ENCODE results near the gene CFAP97D1.
"Not testable (repeated sequence)": the region's sequence is repeated elsewhere in the genome, so short reads cannot be mapped to it uniquely, and the experiment has no call there.

The CFAP97D1 gene

DNA sequence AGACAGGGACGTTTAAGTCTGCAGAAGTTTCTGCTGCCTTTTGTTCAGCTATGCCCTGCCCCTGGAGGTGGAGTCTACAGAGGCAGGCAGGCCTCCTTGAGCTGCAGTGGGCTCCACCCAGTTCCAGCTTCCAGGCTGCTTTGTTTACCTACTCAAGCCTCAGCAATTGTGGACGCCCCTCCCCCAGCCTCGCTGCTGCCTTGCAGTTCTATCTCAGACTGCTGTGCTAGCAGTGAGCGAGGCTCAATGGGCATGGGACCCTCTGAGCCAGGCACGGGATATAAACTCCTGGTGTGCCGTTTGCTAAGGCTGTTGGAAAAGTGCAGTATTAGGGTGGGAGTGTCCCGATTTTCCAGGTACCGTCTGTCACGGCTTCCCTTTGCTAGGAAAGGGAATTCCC is 17.8 kb downstream of the CFAP97D1 start:
- DNase-seq (ENCODE audit: low read depth, low spot score), result not testable (repeated sequence)

DNA sequence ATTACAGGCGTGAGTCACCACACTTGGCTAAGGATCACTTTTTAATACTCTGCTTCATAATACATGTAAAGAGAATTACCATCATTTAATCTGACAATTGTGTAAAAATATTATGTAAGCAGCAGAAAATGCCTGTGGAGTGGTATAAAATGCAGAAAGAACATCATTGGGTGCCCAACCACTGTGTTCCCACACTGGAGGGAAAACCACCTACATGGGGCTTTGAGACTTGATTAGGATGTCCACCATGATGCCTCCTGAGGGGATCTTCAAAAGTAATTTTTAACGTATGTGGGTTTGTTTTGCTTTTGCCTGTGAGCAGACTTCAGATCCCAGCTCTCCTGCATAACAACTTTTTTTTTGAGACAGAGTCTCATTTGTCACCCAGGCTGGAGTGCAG is 18.8 kb downstream of the CFAP97D1 start:
- no peak for DNase-seq (ENCODE audit: low read depth, low spot score)

DNA sequence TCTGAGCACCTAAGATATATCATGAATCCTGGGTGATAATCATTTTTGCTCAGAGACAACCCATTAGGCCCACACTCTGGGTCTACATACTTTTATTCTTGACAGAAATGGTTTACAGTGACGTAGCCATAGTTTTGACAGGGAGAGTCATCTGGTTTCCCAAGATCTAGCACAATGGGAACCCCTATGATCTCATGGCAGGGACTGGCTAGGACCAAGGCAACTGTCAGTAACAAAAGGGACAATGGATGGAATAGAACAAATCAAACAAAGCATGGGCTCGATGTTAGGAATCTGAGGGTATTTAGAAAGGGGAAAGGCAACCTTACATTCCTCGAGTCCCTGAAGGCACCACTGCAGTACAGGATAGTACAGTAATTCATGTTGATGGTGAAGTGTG is 20.5 kb downstream of the CFAP97D1 start:
- no peak for DNase-seq (ENCODE audit: low read depth, low spot score)

DNA sequence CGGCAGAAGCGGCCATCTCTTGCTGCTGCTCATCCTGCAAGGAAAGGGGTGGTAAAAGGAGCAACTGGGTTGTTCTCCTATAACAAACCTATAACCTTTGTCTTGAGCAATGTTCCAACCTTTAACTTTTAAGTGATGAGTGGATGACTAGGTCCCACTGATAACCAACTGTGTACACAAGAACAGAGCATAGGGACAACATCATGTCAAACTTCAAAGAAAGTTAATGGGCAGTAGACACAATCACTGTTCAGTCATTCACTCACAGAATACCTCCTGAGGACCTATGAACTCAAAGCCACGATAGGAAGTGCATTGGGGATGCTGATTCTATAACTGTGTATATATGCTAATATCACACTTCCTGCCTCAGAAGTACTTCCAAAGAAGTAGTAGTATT is 21.6 kb downstream of the CFAP97D1 start:
- DNase-seq (ENCODE audit: low read depth, low spot score), result no peak

DNA sequence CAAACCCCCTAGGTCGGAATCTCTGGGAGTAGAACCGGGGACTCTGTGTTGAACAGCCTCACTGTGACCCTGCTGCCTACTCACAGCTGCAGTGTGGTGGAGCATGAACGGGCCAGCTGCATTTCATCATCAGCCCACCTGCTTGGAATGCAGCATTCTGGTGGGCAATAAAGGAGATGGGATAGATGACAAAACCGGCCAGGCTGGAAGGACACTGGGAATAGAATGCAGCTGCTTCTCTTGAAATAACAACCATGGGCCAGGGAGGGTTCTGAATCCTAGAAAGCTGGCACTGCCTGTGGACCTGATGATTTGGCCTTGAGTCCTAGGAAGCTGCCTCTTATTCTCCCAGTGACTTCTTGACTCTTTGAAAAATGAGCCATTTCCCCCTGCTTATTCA is 23.5 kb downstream of the CFAP97D1 start:
- DNase-seq (ENCODE audit: low read depth, low spot score), result no peak

DNA sequence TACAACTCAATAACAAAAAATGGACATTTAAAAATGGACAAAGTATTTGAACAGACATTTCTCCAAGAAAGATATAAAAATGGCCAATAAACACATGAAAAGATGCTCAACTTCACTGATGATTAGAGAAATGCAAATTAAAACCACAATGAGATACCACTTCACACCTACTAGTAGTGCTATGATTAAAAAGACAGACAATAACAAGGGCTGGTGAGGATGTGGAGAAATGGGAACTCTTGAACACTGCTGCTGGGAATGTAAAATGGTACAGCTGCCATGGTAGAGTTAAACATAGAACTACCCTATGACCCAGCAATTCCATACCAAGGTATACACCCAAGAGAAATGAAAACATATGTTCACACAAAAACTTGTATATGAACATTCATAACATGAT is 24.9 kb downstream of the CFAP97D1 start:
- DNase-seq (ENCODE audit: low read depth, low spot score), result no peak

DNA sequence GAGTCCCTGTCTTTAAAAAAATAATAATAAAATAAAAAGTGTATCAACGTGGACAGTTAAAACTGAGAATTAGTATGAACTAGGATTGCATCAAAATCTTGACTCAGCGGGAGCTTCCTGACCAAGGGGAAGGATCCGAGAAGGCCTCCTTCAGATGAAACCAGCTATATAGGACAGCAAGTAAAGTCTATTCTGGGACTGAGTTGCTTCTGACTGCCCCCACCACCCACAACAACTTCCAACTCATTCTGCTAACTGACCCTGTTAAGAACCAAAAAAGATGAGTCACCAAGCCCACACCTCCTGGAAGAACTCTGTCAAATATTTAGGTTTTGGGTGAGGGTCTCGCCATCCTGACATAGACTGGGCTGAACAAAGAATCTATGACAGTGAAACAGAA is 27.8 kb downstream of the CFAP97D1 start:
- no peak for DNase-seq (ENCODE audit: low read depth, low spot score)

DNA sequence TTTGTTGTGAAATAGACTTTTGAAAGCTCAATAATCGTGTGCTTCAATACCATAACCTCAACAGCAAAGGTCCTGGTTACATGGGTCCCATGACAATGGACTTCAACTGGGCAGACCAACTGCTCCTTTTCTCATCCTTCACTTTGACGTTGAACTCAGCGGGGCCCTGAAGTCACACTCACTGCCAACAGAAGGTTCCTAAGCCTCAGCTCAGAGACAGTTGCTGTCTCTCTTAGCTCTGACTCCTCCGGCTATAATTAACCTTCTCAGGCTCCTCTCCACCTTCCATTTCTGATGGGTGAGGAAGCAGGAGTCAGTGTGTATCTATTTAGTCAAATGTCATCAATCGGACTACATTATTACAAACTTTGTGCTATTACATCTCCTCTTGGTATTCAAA is 28.9 kb downstream of the CFAP97D1 start:
- DNase-seq (ENCODE audit: low read depth, low spot score), result no peak

DNA sequence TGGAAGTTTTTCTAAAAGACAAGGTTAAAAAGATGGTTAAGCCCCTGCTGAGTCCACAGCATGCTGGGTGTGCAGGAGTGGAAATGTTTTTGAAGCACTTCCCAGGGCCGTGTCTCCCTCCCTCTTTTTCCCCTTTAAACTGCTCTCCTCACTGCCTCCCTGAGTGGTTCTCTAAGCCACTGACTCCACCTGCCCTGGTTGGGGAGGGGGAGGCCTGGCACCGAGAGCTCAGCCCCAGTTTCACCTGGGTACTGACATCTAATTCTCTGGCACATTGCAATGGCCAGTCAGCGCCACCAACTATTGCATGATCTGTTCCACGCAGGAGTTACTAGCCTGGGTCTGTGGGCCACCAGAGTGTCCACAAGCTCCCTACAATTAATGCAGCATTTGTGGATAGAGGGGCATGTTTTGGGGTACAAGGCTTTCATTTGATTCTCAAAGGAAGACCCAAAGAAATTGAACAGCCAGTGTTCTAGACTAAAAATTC is 30.0 kb downstream of the CFAP97D1 start:
- no peak for DNase-seq (ENCODE audit: low read depth, low spot score)

DNA sequence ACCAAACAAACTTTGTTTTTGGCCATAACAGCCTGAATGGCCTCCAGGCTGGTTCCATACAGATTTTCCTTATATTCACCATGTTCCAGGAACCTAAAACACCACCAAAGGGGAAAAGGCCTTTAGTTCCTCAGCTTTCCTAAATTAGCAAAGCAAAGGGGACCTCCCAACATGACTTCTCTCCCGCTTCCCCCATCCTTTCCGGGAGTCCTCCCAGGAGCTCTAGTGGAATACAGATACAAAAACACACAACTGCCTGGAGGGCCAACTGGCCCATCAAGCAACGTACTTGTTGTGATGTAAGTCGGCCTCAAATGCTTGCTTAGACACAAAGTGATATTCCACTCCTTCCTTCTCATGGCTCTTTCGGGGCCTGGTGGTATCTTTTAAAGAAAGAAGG is 30.6 kb downstream of the CFAP97D1 start:
- no peak for DNase-seq (ENCODE audit: low read depth, low spot score)

DNA sequence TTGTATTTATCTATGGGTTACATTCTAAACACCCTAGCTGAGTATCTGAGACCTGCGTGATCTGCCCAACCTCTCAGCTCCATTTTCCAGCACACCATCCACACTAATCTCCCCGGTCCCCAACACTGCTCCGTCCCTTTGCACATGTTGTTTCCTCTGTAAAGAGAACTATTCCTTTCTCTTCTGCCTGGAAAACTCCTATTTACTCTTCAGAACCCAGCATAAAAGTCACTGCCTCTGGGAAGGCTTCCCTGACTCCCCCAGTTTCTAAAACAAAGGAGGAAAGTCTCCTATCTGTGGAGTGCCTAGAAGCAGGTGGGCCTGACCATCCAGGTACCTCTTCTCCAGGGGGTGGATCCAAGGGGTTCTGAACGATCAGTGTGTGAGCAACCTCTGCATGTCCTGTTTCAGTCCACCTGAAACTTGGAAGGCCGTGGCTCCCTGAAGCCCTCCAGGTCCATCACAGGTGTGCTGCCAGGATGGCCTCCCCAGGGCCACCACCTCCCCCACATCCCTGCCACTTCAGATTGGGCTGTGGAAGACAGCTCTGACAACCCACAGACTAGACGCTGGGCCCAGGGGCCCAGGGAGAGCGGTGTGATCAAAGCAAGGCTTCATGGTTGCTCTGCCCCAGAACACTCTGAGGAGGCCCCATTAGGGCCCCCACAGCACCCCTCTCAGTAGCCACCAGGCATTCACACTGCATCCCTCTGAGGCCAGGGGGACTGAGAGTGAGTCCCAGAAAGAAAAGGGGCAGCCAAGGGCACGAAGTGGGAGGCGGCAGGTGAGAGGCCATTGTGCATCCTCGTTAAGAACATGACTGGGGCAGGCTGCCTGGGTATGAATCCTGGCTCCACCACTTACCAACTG is 32.4 kb downstream of the CFAP97D1 start:
- no peak for DNase-seq (ENCODE audit: low read depth, low spot score)

DNA sequence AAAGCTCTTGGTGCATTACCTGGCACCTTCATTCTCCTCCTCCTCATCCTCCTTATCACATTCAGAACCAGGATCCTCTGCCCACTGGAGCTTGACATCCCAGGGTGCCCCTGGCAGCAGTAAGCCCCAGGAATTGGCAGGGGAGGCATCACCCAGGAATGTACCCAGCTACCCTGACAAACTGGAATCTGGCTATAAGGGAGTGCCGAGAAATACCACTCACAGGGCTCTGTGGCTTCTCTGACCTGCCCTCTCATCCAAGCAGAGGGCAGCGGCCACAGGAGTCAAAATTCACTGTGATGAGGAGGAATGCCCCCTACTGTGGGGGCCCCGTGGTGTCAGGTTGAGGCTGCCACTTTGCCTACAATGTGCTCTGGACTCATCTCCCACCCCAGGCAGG is 33.2 kb downstream of the CFAP97D1 start:
- DNase-seq (ENCODE audit: low read depth, low spot score), result peak; percentile 17

DNA sequence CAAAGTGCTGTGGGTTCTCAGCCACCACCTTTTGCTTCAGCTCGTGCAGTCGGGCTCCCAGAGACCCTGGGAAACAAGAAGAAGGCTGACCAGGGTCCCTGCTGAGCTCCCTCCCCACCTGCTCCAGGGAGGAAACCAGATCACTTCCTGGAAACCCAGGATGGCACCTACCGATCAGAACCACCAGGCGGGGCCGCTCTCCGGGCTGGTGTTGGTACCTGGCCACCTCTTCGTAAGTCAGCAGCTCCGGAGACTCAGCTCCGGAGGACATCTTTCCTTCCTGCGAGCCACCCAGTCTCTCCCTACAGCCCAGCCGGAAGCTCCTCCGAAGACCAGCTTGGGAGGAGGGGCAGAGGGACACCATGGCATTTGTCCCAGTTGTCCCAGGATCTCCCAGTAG is 33.8 kb downstream of the CFAP97D1 start:
- DNase-seq (ENCODE audit: low read depth, low spot score), result no peak

DNA sequence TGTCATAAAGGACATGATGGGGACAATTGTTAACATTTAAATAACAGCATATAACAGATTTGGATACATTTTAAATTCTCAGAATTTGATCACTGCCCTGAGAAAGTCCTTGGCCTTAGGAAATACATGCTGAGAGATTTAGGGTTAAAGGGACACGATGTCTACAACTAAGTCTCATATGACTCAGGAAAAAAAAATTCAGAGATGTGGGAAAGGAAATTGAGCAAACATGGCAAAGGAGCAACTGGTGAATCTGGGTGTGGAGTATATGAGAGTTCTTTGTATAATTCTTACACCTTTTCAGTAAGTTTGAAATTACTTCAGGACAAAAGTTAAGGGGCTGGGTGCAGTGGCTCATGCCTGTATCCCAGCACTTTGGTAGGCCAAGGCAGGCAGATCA is 34.5 kb downstream of the CFAP97D1 start:
- peak; percentile 58 for DNase-seq (ENCODE audit: low read depth, low spot score)

DNA sequence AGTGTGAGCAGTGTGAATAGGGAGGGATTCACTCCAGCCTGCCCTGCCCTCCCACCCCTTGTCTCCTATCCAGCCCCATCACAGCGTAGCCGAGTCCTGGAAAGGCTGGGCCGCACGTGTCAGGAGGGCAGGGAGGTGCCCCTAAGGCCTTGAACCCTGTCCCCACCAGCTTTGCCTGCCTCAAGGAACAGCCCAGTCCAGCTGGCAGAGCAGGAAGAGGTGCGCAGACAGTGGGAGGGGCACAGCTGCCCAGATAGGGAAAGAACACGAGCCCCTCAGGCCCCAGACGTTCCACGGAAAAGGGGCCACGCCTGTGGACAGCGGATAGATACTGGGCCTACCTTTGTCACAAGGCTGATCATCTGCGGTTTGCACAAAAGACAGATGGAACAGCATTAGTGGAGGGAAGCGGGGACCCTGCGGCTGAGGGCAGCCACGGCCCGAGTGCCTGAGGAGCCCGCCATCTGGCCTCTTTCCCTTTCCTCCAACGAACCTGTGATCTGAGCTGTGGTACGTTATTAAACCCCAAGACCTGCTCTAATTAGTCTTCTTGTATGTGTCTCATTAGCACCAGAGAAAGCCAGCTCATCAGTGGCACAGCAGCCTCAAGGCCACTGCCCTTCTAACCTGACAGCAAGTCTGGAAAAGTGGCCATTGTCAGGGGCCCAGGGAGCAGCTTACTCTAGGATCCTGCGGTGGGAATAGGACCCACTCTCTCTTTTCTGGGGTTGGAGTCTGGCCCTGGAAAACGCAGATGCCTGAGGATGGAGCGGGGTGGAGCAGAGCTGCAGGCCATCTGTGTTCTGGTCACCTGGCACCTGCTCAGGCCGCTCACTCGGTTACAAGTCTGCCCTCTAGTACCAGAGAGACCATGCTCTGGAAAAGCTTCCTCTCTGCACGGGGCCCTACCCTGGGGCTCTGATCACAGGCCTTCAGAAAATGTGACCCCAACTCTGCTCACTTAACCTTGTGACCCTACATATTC is 36.4 kb downstream of the CFAP97D1 start:
- DNase-seq (ENCODE audit: low read depth, low spot score), result no peak

DNA sequence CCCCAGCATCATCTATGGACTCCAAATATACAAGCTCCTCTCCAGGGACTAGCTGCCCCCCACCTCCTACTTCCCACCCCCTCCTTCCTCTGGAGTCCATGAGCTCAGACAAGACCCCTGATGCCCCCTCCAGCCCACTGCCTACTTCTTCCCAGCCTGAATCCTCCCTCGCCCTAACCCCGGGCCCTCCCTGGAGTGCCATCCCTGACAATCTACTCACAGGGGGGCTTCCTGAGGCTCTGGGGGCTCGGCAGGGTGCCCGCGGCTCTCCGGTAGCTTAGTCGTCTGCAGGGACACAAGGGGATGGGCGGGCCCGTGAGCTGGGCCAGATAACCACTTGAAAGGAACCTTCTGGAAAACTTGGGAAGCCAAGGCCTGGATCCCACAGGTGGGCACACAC is 37.6 kb downstream of the CFAP97D1 start:
- no peak for DNase-seq (ENCODE audit: low read depth, low spot score)

DNA sequence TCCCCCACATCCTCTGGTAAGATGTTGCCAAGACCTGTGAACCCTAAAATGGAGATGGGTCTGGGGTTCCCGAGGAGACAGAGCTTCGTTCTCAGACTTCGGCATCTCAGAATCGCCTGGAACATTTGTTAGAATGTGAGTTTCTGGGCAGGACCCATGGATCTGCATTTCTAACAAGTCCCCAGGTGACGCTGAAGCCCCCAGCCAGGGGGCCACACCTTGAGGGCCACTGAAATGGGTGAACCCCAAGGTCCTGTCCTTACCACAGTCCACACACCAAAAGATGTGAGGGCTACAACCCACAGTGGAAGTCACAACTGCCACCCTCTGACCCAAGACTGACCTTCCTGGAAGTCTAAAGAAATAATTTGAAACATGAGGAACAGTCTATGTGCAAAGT is 38.7 kb downstream of the CFAP97D1 start:
- DNase-seq (ENCODE audit: low read depth, low spot score), result no peak

DNA sequence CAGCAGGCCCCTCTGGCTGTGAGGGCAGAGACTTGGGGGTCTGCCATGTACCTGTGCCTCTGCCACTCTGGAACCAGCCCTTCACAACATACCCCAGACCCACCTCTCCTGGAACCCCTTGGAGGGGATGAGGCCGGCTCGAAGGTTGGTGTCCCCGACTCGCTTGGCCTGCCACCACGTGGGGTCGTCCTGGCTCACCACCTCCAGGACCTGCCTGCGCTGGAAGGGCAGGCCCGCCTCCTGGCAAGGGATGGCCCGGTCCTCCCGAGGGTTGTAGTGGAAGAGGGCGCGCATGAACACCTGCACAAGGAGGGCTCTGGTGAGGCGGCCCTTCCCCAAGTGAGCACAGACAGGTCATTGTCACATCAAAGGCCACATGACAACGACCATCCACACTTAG is 40.5 kb downstream of the CFAP97D1 start:
- no peak for DNase-seq (ENCODE audit: low read depth, low spot score)

DNA sequence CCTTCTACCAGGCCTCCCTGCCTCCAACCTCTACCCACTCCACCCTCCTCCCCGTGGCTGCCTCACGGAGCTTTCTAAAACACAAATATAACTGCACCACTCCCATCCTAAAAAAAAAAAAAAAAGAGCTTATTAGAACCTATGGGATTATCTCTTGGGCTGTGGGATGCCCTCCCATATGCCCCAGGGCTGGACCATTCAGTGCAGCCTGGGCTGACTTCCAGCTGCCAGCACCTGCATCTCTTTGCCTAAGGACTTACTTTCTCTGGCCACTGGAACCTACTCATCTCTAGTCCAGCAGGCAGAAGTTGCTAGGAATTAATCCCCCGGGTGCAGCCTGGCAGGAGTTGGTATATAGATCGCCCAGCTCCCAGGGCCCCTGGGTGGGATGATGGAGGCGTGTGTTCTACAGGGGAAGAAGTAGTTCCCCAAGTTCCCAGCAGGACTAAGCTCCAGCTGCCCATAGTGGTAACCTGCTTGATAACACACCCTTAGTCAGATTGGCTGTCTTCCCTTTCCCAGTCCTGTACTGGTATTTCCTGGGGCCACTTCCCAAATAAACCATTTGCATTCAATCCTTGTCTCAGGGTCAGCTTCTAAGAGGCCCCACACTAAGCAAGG is 42.4 kb downstream of the CFAP97D1 start:
- DNase-seq (ENCODE audit: low read depth, low spot score), result no peak

DNA sequence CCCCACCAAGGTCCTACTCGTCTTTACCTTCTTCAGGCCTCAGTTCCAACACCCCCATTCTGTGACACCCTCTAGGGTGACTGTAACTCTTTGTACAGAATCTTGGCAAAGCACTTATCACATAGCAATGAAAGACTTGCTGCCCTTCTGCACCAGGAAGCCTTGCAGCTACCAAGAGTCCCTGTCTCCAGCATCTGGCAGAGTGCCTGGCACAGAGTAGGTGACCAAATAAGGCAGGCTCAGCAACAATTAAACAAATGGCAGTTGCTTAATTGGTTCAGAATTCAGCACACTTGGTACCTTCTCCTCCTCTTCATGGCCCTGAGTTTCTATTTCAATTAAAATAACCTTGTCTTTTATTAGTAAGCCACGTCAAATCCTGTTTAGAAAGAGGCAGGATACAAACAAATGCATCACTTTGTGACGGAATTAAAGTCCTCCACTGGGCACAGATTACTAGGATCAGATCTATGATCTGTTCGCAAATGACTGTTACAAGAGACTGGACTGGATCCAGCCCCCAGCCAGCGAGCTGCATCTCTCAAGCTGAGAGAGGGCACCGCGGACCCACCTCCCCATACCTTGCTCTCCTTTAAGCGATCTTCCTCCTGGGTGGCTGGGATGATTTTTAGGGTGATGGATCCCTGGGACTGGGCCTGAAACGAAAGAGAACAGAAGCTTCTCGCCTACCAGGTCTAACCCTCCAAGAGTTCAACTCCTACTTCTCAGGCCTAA is 43.3 kb downstream of the CFAP97D1 start:
- DNase-seq (ENCODE audit: low read depth, low spot score), result no peak

DNA sequence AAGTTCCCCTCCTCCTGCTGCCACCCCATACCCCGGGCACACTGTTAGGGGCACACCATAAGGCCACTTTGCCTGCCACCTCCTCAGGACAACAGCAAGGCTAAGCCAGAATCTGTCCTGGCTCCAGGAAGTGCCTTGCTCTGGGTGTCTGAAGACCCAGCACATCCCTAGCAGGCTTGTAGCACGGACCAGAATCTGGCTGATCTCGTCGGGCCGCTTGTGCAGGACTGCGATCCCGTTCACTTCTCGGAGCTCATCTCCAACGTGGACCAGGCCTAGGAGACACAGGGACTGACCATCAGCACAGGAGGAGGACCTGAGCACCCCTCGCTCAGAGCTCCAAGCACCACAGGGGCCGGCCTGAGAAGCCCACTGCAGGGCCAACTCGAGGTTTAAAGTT is 45.3 kb downstream of the CFAP97D1 start:
- no peak for DNase-seq (ENCODE audit: low read depth, low spot score)
